HuH-7 (cell line): Measurements from ENCODE around the gene UTP11.

ENCODE experiments used
- DNase-seq: peaks from one replicate; pipeline ENCODE4 v3.0.0; 2011; ENCODE audit warnings: low spot score

The UTP11 gene

GRCh38 chr1:38046333-38046883 is 33.9 kb downstream of the UTP11 start, which contains the start of gene POU3F1:
POU3F1 (minus strand) TSS chr1:38046793; CDS start chr1:38046743, 50 bp downstream.
- no peak for DNase-seq

- peak; percentile 83 for DNase-seq
Observed at GRCh38 chr1:38046884-38047602, 34.5 kb downstream of the UTP11 start.

- no peak for DNase-seq
Observed at GRCh38 chr1:38047603-38048141, 35.1 kb downstream of the UTP11 start.

GRCh38 chr1:38050397-38051078 is 38.0 kb downstream of the UTP11 start:
- DNase-seq = no peak

- no peak for DNase-seq
Observed at GRCh38 chr1:38051079-38051543, 38.6 kb downstream of the UTP11 start.

GRCh38 chr1:38052750-38053415 is 40.3 kb downstream of the UTP11 start:
- DNase-seq = no peak

- no peak for DNase-seq
Observed at GRCh38 chr1:38053416-38054091, 41.0 kb downstream of the UTP11 start.

GRCh38 chr1:38055398-38055797 is 42.9 kb downstream of the UTP11 start:
- no peak for DNase-seq

GRCh38 chr1:38055965-38056364 is 43.4 kb downstream of the UTP11 start:
- no peak for DNase-seq

GRCh38 chr1:38059635-38060250 is 47.2 kb downstream of the UTP11 start:
- no peak for DNase-seq

- no peak for DNase-seq
Observed at GRCh38 chr1:38060498-38060897, 48.0 kb downstream of the UTP11 start.

- DNase-seq = no peak
Observed at GRCh38 chr1:38061290-38061689, 48.8 kb downstream of the UTP11 start.

- DNase-seq = no peak
Observed at GRCh38 chr1:38061883-38062328, 49.4 kb downstream of the UTP11 start.

- DNase-seq = no peak
Observed at GRCh38 chr1:38062361-38063288, 50.1 kb downstream of the UTP11 start.

GRCh38 chr1:38063616-38064015 is 51.1 kb downstream of the UTP11 start:
- DNase-seq = no peak

- no peak for DNase-seq
Observed at GRCh38 chr1:38064197-38064903, 51.8 kb downstream of the UTP11 start.

- no peak for DNase-seq
Observed at GRCh38 chr1:38068220-38068979, 55.9 kb downstream of the UTP11 start.

GRCh38 chr1:38068980-38069340 is 56.4 kb downstream of the UTP11 start:
- DNase-seq = no peak
